Gastroesophageal sphincter (tissue), 4 donors: ENCODE data around the gene UPF2. TPM values are rescaled to one million over a fixed set of nuclear protein-coding genes. Genes with fewer than 3 reads are reported as not detected.

Experiments used
- ATAC-seq: fragments of 150-250 bp; one replicate; pipeline ENCODE4 v1.9.1; 2016; ENCODE audit warnings: mild to moderate bottlenecking, moderate library complexity
- H3K27ac ChIP-seq, 4 donors: fragments of 200-600 bp; sonication (generic) in 3 of 4; 1 replicate in 3 of 4; 2 replicates in 1 of 4; pipeline ENCODE4 v1.5.1; 2016 to 2019
- H3K27me3 ChIP-seq: fragments of 200-600 bp; sonication (generic); one replicate; pipeline ENCODE4 v1.5.1; 2019
- H3K36me3 ChIP-seq, 2 donors: fragments of 200-600 bp; sonication (generic); one replicate each; pipeline ENCODE4 v1.5.1; 2019; ENCODE audit warnings: control low read depth in 1 of 2
- H3K4me1 ChIP-seq, 3 donors: fragments of 200-600 bp; sonication (generic); 1 replicate in 2 of 3; 2 replicates in 1 of 3; pipeline ENCODE4 v1.5.1; 2016 to 2019; ENCODE audit warnings: control low read depth in 2 of 3
- H3K4me3 ChIP-seq, 2 donors: fragments of 200-600 bp; sonication (generic); one replicate each; pipeline ENCODE4 v1.5.1; 2019; ENCODE audit warnings: mild to moderate bottlenecking in 1 of 2, moderate library complexity in 1 of 2
- H3K9me3 ChIP-seq, 3 donors: fragments of 200-600 bp; sonication (generic); one replicate each; pipeline ENCODE4 v1.5.1; 2017 to 2019; ENCODE audit warnings: control low read depth in 2 of 3
- EP300 ChIP-seq: sonication (generic); formaldehyde crosslinking; IDR thresholded peaks from one replicate; pipeline ENCODE4 v1.6.1; 2017; ENCODE audit warnings: antibody characterized with exemption, mild to moderate bottlenecking
- POLR2A ChIP-seq, 2 donors: fragments of 450-650 bp; IDR thresholded peaks; one replicate each; pipeline ENCODE4 v1.6.1; 2017; ENCODE audit warnings: antibody characterized with exemption in 2 of 2, mild to moderate bottlenecking in 2 of 2, moderate library complexity in 1 of 2
- POLR2AphosphoS5 ChIP-seq: sonication (generic); formaldehyde crosslinking; IDR thresholded peaks from one replicate; pipeline ENCODE4 v1.6.1; 2017; ENCODE audit warnings: antibody characterized with exemption
- WGBS, 2 donors: methylation state at CpG; one replicate each; pipeline ENCODE4 v1.1.5; 2018; ENCODE audit warnings: low coverage in 1 of 2; 5-methylcytosine and 5-hydroxymethylcytosine counted together
- total RNA-seq, 4 donors: library from RNA; depleted of rRNA; stranded (reverse); fragments of >200 nt; gene quantifications; one replicate each; pipeline ENCODE4 v1.1.0, GENCODE V29; 2016
- TF ChIP-seq, protein P1 (sequence below), 4 experiments: fragments of 200-600 bp in 2 of 4; fragments of 450-650 bp in 2 of 4; sonication (generic) in 1 of 4; IDR thresholded peaks; one replicate each; pipeline ENCODE4 v1.5.1; 2017 to 2019; ENCODE audit warnings: antibody characterized with exemption in 4 of 4, mild to moderate bottlenecking in 2 of 4, moderate library complexity in 2 of 4

Gene UPF2
- total RNA-seq, 4 donors from 2014 or later, result 23.8 to 40.9 (median 35.0) TPM

DNA sequence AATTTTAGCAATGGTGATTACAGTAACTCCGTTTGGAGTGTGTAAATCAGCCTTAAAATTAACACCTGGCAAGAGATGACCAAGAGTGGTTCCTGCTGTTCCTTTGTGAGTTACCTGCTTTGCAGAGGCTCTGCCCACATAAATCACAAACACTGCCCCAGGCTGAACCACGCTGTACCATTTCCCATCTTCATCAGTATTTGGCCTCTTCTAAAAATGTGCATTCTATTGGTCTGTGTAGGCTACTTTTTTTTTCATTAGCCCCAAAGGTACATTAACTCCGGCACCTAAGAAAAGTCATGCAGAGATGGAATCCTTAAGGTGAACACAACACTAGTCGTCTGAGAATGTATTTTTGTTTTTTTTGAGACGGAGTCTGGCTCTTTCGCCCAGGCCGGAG is 123.3 kb downstream of the UPF2 start:
- TF ChIP-seq POLR2AphosphoS5, result no peak
- TF ChIP-seq POLR2A (IDR thresholded peaks at IDR 0.05), result no peak
- TF ChIP-seq, protein P1, sequence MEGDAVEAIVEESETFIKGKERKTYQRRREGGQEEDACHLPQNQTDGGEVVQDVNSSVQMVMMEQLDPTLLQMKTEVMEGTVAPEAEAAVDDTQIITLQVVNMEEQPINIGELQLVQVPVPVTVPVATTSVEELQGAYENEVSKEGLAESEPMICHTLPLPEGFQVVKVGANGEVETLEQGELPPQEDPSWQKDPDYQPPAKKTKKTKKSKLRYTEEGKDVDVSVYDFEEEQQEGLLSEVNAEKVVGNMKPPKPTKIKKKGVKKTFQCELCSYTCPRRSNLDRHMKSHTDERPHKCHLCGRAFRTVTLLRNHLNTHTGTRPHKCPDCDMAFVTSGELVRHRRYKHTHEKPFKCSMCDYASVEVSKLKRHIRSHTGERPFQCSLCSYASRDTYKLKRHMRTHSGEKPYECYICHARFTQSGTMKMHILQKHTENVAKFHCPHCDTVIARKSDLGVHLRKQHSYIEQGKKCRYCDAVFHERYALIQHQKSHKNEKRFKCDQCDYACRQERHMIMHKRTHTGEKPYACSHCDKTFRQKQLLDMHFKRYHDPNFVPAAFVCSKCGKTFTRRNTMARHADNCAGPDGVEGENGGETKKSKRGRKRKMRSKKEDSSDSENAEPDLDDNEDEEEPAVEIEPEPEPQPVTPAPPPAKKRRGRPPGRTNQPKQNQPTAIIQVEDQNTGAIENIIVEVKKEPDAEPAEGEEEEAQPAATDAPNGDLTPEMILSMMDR (IDR thresholded peaks at IDR 0.05), result no peak
- TF ChIP-seq EP300, result no peak
- ATAC-seq, result no peak
- H3K27ac ChIP-seq, result no peak overlapping the region
- no peak overlapping the region for H3K4me3 ChIP-seq
- H3K9me3 ChIP-seq, result no peaks in the 10 kb centered on the region
- no peaks in the 10 kb centered on the region for H3K27me3 ChIP-seq
- WGBS, 2 donors, result 53 to 91% methylated on average over 2 to 6 of the region's 7 CpGs
- peaks cover 0 to 50% of the 10 kb centered on the region in 2 donors for H3K36me3 ChIP-seq
- no peaks in the 10 kb centered on the region for H3K4me1 ChIP-seq

DNA sequence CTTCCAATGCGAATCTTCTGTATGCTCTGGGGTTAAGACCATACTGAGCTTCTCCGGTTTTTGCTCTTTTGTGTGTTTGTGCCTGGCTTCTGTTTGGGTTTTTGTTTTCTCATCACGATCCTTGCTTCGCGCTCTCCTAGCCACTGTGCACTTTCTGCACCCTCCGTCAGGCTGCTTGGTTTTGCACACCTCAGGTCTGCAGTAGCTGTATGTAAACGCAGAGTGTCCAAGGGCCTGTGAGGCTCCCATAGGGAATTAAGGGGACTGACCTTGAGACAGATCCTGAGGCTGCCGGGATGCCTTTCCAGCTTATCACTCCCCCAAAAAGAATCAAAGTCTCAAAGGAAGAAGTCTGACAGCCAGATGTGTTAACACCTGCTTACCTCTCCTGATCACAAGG is 124.2 kb downstream of the UPF2 start:
- no peak for TF ChIP-seq EP300
- TF ChIP-seq, protein P1 (IDR thresholded peaks at IDR 0.05), result no peak
- no peak for TF ChIP-seq POLR2A (IDR thresholded peaks at IDR 0.05)
- TF ChIP-seq POLR2AphosphoS5, result no peak
- Histone ChIP-seq H3K9me3 (no peaks in the 10 kb centered on the region), H3K4me3 (no peak overlapping the region), H3K4me1 (no peaks in the 10 kb centered on the region), H3K36me3 (peaks cover 0 to 41% of the 10 kb centered on the region in 2 donors), H3K27ac (no peak overlapping the region), H3K27me3 (no peaks in the 10 kb centered on the region)
- ATAC-seq, result no peak
- WGBS, 2 donors, result 30 to 76% methylated on average over 2 to 6 of the region's 8 CpGs

DNA sequence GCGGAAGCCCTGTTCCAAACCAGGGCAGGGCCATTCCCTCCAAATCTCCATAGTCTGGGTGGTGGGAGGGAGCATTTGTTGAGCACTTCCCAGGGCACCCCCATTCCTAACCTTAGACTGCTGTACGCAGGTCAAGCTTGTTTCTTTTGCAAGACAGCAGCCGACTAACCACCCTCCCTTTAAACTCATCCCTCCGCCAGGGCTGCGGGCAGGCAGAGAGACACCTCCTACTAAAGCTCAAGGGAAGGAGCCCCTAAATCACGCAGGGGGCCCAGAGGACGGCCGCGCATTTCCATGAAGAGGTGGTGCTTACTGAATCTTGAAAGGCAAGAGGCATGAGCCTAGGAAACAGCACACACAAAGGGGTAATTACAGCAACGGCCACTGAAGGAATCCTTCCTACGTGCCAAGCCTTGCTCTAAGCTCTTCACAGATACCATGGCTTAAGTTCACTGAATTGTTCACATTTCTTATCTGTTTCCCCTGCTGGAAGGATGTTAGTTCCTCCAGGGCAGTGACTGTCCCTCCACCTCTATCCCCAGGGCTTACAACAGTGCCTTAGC is 129.4 kb downstream of the UPF2 start:
- H3K4me1 ChIP-seq, result no peaks in the 10 kb centered on the region
- no peak overlapping the region for H3K27ac ChIP-seq
- no peak for ATAC-seq
- H3K9me3 ChIP-seq, result no peaks in the 10 kb centered on the region
- no peaks in the 10 kb centered on the region for H3K36me3 ChIP-seq
- H3K27me3 ChIP-seq, result no peaks in the 10 kb centered on the region
- TF ChIP-seq EP300, result no peak
- TF ChIP-seq, protein P1 (IDR thresholded peaks at IDR 0.05), result no peak
- TF ChIP-seq POLR2A (IDR thresholded peaks at IDR 0.05), result no peak
- TF ChIP-seq POLR2AphosphoS5, result no peak
- no peak overlapping the region for H3K4me3 ChIP-seq
- WGBS, 2 donors, result 28 to 40% methylated on average over 3 of the region's 11 CpGs

DNA sequence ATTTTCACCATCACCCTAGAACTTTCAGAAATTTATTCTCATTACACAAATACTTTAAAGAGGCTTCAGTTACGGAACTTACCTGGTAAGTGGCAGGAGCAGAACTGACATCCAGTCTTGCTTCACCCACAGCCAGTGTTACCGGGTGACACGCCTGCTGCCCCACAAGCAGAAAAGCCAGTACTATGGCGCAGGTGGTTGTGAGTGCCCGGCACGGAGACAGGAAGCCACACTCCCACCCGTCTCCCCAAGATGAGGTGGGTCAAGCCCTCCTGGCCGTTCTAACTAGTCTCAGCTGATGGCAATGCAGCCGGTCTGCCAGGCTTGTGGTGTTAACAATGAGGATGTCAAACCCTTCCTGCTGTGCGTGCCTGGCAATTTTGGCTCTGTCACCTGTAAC is 132.5 kb downstream of the UPF2 start:
- TF ChIP-seq POLR2AphosphoS5, result no peak
- TF ChIP-seq, protein P1 (IDR thresholded peaks at IDR 0.05), result no peak
- TF ChIP-seq POLR2A (IDR thresholded peaks at IDR 0.05), result no peak
- TF ChIP-seq EP300, result no peak
- Histone ChIP-seq H3K9me3 (no peaks in the 10 kb centered on the region), H3K27ac (no peak overlapping the region), H3K27me3 (no peaks in the 10 kb centered on the region), H3K4me3 (no peak overlapping the region), H3K36me3 (no peaks in the 10 kb centered on the region), H3K4me1 (no peaks in the 10 kb centered on the region)
- WGBS, 2 donors, result 78 to 93% methylated on average over 1 to 3 of the region's 10 CpGs
- ATAC-seq, result no peak

DNA sequence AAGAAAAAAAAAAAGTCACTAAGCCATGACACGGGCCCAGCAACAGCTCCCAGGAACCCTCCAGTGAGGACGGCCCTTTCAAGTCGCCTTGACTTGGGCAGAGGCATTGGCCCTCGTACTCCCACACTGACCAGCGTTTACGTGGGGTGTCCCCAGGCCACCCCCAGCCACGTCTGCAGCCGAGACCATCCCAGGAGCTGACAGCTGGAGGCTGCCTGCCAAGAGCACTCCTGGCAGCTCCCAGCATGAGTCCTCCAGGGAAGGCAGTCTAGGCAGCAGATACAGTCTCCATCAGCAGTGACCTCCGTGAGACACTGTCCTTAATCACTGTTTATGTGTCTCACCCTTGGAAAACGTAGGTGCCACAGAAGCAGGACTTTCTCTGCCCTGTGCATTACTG is 133.0 kb downstream of the UPF2 start:
- Histone ChIP-seq H3K27me3 (no peaks in the 10 kb centered on the region), H3K36me3 (no peaks in the 10 kb centered on the region), H3K4me1 (no peaks in the 10 kb centered on the region), H3K4me3 (no peak overlapping the region), H3K9me3 (no peaks in the 10 kb centered on the region), H3K27ac (no peak overlapping the region)
- 44 to 59% methylated on average over 3 to 7 of the region's 10 CpGs for WGBS, 2 donors
- TF ChIP-seq, protein P1 (IDR thresholded peaks at IDR 0.05), result no peak
- TF ChIP-seq POLR2AphosphoS5 (no peak), POLR2A (IDR thresholded peaks at IDR 0.05) (no peak), EP300 (no peak)
- no peak for ATAC-seq
